ENCODE results near the gene CARMIL1.

GRCh38 chr6:25375125-25375524 is 96.0 kb downstream of the CARMIL1 start:
- TF ChIP-seq EP300 (IDR thresholded peaks at IDR 0.05; ENCODE audit: borderline replicate concordance in 1 of 2, low read depth in 1 of 2, low read length in 1 of 2) (no peak), MAX (IDR thresholded peaks at IDR 0.05; ENCODE audit: low read depth) (no peak), POLR2AphosphoS5 (IDR thresholded peaks at IDR 0.05; ENCODE audit: low read depth, low read length) (no peak), CHD2 (IDR thresholded peaks at IDR 0.05; ENCODE audit: low read length, partially characterized antibody) (no peak), CTCF (IDR thresholded peaks at IDR 0.05) (no peak), YY1 (IDR thresholded peaks at IDR 0.05; ENCODE audit: low read depth) (no peak), PBX3 (IDR thresholded peaks at IDR 0.05) (no peak), JUND (IDR thresholded peaks at IDR 0.05) (no peak), USF2 (IDR thresholded peaks at IDR 0.05; ENCODE audit: borderline replicate concordance, low read depth, low read length) (no peak), MEF2A (IDR thresholded peaks at IDR 0.05; ENCODE audit: borderline replicate concordance, low read depth) (no peak), TCF12 (IDR thresholded peaks at IDR 0.05) (no peak), IRF3 (IDR thresholded peaks at IDR 0.05; ENCODE audit: low read depth, low read length) (no peak)
